Activated CD4-positive, alpha-beta T cell treated with anti-CD3 and anti-CD28 coated beads, Interleukin-10, Interleukin-2, amounts not matched to agents 100 ng/mL and 50 ng/mL, durations not matched to agents 16 hours and 8 hours (primary cell): ENCODE results near the gene LRRN2.
A peak's percentile ranks its signal among the peaks of the same experiment; 100 is the strongest.

ENCODE experiments used
- DNase-seq: peaks from one replicate; pipeline ENCODE4 v3.0.0-alpha.2; 2020

LRRN2 gene

DNA sequence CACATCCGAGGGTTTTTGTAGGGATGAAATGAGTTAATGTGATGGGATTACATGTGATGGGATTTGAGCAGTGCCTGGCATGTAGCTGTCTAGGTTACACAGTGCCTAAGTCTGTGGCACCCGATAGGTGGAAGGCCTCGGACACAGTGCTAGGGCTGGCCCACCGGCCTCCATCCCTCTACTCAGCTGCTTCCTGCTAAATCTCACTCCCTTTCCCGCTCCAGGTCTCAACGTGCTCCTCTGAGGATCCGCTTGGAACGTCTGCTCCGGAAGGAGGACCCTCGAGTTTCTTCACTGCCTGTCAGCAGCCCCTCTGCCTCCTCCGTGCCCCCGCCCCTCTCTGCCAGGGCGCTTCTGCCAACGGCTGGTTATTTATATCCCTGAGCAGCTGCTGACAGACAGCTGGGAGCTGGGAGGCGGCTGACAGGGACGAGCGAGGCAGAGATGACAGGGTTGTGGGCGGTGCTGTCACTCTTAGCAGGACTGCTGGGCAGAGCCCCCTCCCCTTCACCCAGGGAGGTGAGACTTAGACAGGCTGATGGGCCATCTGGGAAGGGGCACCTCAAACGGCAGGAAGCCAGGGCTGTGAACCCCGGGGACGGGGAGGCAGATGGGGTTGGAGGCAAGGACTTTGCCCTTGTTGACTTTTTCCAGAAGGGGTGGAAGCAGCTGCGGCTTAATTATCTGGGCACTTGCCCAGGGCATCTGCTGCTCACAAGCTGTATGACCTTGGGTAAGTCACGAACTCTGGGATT lies 26.6 kb upstream of the LRRN2 start:
- no peak for DNase-seq

DNA sequence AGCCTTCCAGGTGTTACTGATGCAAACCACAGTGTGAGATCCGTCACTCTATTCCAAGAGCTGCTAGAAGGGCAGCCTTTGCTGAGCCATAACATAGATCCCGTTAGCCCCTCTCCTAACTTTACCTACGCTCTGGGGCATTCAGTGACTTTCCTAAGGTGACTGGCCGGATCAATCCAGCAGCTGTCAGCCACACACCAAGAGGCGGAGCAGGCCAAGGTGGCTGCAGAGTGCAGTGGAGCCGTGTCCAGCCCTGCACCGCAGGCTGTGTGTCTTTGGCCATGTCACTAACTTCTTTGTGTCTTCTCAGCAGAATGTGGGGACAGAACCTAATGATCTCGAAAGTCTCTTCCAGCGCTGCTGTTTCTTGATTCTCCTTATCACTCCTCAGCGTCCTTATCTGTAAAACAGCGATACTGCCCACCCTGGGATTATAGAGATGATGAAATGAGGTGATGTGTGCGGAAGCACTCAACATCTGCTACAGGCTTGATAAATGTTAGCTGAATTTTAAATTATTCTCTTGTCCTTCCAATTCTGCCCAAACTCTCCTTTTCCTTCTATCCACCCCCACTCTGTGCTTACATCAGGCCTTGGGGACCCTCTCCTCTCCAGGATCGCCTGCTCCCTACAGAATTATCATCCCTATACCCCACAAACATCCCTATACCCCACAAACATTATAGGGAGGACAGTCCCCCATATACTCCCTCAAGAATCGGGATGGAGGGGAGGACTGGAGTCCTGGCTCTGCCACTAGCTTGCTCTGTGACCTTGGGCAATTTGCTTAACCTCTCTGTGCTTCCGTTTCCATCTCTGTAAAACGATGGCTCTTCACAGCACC lies 25.8 kb upstream of the LRRN2 start:
- no peak for DNase-seq

DNA sequence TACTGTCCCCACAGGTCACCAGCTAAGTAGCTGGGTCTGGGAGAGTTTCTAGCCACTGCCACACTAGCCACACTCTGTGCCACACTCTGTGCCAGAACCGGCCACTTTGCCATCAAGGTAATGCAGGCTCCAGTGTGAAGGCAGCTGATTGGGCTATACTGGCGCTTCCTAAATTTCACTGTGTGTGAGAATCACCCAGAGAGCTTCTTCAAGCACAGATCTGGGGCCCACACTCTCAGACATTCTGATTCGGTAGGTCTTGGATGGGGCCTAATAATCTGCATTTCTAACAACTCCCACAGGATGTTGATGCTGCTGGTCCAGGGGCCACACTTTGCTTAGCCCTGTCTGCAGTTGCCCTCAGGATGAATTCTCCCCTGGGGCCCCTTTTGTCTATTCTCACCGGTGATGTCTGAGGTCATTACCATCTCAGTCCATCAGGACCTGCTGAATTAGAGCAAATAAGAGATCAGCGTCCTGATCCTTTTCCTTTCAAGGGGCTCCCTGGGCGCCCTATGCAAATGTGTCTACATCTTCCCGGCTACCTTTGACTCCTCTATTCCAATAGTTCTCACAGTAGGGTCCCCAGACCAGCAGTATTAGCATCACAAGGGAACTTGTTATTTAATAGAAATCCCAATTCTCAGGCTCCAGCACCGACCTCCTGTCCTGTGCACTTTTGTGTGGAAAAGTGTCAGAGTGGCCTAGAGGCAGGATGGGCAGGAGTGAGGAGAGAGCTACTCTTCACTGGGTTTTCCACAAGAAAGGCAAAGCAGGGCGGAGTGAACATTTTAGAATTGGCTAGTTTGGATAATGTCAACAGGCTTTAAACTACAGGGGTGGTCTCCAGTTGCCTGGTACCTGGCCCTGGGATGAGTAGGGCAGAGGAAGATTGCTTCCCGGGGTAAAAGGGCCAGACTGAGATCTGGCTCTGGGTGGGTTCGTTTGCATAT lies 24.7 kb upstream of the LRRN2 start:
- DNase-seq, result no peak

DNA sequence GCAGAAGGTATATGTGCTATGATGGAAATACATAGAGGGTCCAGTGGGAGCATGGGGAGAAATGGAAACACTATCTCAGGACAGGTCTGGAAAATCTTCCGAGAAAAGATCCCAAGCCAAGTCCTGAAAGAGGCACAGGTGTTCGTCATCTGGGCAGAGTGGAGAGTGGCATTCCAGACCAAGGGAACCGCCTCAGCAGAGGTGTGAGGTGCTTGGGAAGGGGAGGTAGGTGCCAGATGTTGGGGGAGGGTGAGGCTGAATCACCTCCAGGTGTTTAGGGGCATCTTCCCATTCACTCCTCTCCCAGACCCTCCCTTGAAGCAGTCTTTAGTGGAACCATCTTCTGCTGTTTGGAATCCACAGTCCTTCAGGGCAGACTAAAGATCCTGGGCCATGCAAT lies 23.5 kb upstream of the LRRN2 start:
- no peak for DNase-seq

DNA sequence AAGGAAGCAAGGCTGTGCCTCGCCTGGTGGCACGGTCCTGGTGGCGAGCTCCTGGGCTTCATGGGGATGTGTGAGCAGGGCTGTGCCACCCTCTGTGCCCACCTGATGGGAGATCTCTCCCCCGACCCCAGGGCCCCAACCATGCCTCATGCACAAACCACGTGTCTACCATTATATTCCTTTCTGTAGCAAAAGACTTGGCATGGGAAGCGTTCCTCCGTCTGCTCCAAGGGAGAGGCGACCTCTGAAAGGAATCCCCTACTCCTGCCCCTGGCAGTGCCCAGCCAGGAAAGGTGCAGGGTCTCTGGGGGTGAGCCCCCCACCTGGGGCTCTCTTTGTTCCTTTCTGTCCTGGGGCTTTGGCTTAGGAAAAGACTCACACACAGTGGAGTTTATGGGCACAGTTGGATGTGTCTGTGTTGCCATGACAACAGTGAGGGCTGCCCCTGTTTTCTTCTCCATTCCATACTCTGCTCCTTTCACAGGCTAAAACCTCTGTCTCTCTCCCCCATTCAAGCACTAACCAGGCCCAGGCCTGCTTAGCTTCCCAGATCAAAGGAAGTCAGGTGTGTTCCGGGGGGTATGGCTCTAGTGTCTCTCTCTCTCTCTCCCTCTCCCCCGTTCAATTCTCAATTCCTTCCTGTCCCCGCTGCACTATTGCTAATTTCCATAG lies 21.4 kb upstream of the LRRN2 start:
- no peak for DNase-seq

DNA sequence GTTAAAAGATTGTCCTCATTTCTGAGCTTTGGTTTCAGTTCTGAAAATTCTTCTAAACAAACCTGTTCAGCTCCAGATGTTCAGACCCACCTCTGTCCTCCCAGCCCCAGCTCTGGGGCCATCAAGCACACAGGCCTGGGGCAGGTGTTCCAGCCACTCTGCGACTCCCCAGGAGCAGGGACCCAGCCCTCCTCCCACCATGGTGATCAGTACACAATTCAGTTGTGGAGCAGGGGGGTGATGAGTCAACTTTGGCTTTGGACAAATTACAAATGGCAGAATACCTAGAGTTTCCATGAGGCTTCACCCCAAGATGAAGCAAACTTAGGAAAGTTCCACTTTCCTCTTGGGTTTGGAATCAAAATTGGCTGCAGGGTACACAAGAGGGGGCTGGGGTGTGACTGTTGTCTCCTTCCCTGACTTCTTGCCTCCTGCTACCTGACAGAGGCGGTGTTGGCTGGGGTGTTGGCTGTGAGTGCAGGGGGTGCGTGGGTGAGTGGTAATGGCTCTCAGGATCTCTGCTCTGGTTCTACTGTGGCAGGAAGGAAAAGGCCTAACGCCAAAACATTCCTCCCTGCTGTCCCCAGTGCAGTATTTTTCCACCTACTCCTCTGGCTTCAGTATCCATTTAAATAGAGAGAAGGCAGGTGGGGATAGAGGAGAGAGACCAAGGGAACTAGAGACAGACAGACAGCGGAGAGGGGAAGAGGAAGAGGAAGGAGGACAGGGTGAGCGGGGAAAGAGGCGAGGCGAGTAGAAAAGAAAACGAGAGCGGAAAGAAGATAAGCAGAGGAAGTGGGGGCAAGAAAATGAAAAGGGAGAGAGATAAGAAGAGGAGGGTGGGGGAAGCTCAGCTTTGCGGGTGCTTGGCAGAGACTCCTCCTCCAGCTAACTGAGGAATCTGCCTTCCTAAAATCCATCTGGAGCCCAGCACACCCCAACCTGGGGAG lies 20.6 kb upstream of the LRRN2 start:
- no peak for DNase-seq

DNA sequence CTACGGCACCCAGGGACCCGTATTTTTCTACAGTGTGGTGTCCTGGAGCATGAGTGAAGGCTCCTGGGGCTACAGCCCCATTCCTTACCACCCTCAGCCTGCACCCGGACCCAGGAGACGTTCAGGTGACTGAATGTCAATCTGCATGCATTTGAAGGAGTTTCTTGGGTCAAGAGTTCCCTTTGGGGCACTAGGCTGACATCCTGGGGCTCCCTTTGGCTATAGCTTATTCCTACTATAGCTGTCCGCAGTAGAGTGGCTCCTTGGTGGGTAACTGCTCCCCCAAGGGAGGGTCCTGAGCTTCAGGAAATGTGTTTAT lies 19.9 kb upstream of the LRRN2 start:
- DNase-seq, result no peak

DNA sequence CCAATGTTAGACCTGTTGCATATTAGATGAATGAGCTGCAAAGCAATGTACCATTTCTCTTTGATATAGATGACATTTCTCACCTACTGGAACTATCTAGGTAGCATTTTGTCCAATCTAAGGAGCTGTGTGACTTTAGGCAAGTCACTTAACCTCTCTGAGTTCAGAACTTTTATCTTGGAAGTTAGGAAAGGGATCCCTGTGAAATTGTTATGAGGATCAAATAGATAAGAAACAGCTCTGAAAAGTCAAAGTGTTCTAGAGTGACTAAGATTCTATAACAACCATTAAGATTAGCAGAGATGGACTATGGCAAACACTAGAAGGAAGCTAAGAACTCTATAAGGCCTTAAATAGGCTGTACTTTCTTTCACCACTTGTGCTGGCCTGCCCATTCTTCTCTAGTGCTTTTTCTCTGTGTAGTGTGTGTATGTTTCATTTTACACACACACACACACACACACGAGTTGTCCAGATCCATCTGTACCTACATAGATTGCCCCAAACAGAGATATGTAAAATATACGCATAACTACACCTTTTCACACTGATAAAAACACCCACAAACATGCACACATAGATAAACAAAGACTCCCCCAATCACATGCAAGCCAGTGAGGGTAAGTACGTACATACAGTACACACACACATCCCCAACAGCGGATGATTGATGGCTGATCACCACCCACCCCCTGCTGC lies 19.4 kb upstream of the LRRN2 start:
- no peak for DNase-seq

DNA sequence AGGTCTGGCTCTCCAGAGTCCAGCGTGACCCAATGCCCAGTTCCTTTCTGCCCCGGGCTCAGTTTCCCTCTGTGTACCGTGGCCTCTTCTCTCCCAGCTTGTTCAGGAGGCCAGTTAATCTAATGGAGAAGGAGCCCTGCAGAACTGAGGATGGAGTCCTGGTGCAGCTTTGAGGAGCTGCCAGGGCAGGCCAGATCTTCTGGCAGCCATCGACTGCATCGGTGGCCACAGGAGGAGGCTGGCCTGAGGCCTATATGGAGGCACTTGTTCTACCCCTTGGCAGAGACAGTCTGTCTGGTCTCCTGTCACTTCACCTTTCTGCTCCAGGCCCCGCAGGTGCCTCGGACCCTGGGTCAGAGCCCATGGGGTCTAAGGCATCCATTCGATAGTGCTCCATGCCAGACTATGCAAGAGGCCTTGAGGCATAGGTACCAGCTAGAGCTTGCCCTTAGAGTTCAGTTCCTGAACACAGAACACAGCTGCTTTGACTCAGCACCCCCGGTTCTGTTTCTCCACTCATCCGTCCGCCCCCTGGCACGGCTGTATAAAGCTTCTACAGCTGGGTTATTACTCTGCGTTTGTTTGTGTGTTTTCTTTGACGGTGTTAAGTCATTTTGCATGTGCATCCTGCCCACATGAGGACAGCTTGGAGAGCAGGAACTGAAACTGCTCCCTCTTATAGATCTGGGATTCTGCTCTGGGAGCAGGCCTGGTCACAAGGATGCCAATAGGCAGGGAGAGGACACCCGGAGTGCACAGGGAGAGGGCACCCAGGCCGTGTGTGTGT lies 18.5 kb upstream of the LRRN2 start:
- DNase-seq, result no peak

DNA sequence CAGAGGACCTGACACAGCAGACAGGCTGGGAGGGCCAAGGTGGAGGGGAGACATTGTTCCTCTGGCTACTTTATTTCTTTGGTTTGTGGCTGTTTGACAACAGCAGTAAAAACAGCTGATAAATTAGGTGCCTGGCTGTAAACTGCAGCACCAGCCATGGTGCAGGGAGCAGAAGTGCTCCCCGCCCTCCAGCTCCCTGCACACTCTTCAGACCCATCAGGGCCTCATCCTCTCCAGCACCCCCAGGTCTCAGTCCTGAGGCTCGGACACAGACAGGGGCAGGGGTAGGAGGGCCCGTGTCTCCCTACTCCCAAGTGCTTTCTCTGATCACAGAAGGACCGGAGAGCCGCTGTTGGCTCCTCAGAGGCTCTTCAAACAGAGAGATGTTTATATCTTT lies 17.7 kb upstream of the LRRN2 start:
- DNase-seq, result no peak

DNA sequence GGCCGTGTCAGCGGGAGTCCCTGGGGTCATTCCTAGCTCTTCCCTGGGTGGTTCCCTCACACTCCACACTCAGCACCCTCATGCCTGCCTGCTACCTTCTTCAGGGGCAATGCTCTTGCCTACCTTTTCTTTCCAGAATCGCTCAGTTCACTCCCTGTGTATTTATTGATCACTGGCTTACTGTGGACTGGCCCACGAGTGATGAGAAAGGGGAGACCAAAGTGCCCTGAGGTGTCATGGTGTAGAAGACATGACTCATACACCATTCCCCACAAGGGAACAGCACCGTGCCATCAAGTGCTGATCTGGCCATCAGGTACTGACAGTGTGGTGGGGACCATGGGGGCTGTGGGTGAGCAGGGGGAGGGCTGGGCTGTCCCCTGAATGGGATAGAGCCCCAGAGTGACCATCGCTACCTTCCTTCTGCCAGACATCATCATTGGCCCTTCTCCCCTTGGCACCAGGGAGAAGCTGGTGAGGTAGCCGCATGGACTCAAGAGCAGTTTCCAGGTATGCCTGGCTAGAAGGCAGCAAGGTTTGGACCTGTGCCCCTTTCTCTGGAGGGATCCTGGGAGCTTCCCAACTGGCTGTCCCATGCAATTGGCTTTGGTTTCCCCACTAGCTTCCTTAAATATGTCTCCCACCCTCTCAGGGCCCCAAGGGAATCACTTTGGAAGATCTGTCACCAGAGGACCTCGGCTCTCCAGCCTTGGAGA lies 17.2 kb upstream of the LRRN2 start:
- no peak for DNase-seq

DNA sequence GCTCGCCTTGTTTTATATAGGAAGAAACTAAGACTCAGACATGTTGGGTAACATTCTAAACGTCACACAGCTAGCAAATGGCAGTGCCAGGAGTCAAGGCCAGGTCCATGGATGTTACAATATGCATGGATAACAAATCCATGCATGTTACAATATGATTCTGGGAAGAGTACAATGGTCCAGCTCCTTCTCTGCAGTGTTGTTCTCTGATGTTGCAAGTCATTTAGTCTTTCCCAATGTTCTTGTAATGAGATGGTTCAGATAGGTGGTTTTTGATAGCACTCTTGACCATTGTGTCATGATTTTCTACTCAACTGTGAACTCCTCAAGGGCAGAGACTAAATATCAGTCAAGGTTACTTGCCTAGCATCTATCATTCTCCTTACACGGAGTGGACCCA lies 15.7 kb upstream of the LRRN2 start:
- no peak for DNase-seq

DNA sequence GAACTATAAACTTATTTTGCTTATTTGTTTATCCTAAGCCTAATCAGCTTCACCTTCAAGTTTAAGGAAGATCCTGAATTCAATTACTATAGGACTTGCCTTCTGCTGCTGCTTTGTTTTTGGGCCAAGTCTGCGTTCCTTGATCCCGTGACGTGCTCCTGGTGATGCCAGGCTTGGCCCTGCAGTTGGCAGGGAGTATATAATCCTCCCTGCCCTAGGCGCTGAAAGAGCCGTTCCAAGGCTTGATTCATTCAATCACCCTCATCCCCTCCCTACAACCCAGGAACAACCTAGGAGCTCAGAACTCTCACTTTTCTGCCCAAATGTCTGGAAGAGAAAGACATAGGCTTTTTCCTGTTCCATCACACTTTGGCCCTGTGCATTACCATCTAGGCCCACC lies 12.4 kb upstream of the LRRN2 start:
- no peak for DNase-seq

DNA sequence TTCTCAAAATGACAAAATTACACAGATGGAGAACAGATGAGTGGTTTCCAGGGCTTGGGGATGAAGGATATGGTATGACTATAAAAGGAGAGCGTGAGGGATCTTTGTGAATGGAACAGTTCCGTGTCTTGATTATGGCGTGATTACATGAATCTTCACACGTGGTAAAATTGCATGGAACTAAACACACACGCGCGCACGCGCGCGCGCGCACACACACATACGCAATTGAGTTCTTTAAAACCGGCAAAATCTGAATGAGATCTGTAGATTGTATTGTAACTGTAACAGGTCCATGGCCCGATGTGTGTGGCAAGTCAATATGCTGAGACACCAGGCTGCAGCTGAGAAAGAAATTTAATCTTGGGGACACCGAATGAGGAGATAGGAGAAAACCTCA lies 11.1 kb upstream of the LRRN2 start:
- DNase-seq, result no peak

DNA sequence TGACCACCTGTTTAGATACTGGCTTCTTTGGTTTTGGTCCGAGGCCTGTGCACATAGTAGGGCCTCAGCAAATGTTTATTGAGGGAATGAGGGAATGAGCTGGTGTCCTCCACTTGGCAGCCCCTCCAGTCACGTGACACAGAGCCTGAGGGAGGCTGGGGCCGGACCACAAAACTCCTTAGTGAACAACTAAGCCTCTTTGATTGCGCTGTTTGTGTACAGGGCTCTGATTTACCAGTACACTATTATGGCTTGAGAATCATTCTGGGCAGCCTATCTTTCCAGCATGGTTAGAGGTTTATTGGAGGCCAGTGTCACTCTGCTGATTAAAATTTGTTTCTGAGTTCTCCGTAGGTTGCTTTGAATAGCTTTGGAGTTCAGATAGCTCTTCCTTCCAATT lies 10.2 kb upstream of the LRRN2 start:
- no peak for DNase-seq

DNA sequence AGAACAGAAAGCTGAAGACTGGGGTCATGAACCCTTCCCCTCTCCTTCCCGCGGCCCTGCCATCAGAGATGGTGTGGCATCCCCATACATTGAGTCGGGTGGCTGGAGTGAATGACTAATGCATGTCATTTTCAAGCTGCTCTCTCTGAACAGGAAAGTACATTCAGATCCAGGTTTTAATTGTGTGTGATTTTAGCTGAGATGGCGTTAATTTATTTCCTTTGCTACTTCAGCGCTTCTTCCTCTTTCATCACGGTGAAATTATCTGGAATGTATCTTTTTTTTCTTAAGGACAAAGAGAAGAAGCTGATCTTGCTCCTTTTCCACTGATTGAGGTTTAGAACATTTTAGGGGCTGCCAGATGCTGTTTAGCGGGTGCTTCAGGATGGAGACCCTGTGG lies 8.6 kb upstream of the LRRN2 start:
- DNase-seq, result no peak

DNA sequence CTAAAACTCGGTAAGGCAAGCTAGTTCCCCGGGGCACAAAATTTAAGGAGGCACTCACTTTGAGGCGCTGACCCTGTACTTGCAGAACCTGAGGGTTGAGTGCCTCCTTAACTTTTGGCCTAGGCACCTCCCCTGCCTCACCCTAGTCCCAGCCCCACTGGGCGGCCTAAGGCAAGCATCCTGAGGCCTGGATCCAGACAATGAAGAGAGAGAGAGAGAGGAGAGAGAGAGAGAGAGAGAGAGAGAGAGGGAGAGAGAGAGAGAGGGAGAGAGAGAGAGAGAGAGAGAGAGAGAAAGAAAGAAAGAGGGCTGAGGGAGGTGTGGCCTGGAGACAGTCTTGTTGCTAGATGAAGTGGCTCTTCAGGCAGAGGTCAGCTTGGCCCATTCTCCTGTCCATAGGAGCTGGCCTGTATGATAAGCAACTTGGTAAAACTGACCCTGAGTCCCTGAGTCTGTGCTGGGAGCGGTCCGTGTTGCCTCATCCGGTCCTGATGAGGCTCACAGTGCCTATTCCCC lies 7.4 kb upstream of the LRRN2 start:
- no peak for DNase-seq

DNA sequence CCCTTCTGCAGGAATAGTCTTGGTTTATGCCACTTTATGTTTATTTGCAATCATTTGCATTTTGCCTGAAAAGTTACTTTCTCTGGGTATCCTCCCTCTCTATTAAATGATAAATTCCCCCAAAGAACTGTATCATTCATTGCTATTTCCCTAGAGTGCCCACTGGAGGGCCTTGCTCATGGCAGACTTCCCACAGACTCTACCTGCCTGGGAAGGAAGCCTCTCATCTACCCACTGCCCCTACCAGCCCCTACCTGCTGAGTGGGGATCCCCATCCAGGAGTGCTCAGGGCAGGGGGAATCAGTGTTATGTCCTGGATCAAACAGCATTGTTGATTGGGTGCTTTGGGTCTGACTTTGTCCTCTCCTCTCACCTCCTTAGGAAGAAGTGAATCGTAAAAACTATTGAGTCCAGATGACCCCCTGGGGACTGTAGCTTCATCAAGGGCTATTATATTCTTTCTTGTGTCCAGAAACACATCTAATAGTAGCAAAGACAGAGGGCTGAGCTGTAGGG lies 6.8 kb upstream of the LRRN2 start:
- DNase-seq, result no peak

DNA sequence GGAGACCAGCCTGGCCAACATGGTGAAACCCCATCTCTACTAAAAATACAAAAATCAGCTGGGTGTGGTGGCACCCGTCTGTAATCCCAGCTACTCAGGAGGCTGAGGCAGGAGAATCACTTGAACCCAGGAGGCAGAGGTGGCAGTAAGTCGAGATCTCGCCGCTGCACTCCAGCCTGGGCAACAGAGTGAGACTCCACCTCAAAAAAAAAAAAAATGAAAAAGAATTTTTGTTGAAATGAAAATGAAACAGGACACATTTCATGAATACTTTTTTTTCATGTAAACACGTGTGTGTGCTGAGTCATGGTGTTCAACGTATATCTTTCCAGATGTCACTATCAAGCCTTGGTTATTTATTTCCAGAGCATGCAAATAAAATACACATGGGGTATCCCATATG lies 5.8 kb upstream of the LRRN2 start:
- DNase-seq, result peak; percentile 34
